ENCODE data around the gene CDYL. TPM values are rescaled to one million over a fixed set of nuclear protein-coding genes. Genes with fewer than 3 reads are reported as not detected.

Gene CDYL
- total and polyA plus RNA-seq, 2 of the 4 experiments (the other 2 are of a cell fraction) = 14.2 to 92.1 TPM

DNA sequence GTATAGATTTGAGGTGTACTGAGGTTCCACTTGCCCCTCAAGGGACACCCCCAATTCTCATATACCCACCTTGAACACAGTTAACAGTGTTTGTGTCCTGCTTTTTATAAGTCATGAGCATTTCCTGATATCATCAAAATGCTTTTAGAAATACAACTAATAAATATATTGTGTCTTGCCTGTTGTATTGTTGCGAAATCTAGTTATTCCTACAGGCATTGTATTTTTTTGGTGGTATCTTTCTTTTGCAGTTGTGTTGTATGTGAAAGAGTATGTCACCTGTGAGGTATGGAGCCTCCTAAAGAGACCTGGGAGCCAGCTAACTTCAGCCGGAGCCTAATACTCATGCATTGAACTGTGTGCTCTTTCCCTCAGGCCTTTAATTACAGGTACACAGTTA is 40.7 kb downstream of the CDYL start:
- H3K27me3 ChIP-seq (ENCODE audit: control insufficient read depth, insufficient read depth, low read length) = no peaks in the 10 kb centered on the region
- peaks cover 9% of the 10 kb centered on the region for H3K9me1 ChIP-seq (ENCODE audit: insufficient read depth, low read length)
- WGBS, 2 experiments (ENCODE audit: extremely low coverage in 2 of 2, insufficient read length in 1 of 2) = no CpG with 5 or more reads among the region's 2 CpGs
- H3K14ac ChIP-seq (replicated peaks; ENCODE audit: low read depth, low read length) = no peak overlapping the region
- H2BK15ac ChIP-seq (ENCODE audit: low read depth, low read length) = no peak overlapping the region
- in situ Hi-C loops (cut with MboI; ENCODE audit: low sequenced_read_pairs) (no loop called here), intact Hi-C loops (cut with micrococcal nuclease) (no loop called here), dilution Hi-C loops (cut with HindIII; ENCODE audit: low sequenced_read_pairs, unreplicated experiment) (no loop called here)
- H3K4me3 ChIP-seq (ENCODE audit: insufficient read depth, low read depth, low read length) = no peak overlapping the region
- no peak overlapping the region for H2AFZ ChIP-seq (replicated peaks; ENCODE audit: low read length, poor library complexity)
- H3K23ac ChIP-seq (ENCODE audit: low read depth, low read length) = no peak overlapping the region
- H3K9ac ChIP-seq (ENCODE audit: low read depth, low read length) = no peak overlapping the region
- no peak overlapping the region for H3K4me2 ChIP-seq (ENCODE audit: low read depth, low read length)
- no peak overlapping the region for H4K91ac ChIP-seq (ENCODE audit: insufficient read depth, low read depth, low read length)
- H2BK120ac ChIP-seq (ENCODE audit: low read depth, low read length) = no peak overlapping the region
- no peaks in the 10 kb centered on the region for H3K9me3 ChIP-seq (ENCODE audit: control insufficient read depth, insufficient read depth, low read length)
- CTCF ChIA-PET = interaction anchor here (0.5 to 1.4 kb wide), 2 partner anchors 144 to 650 kb away, joined by 3 to 4 read pairs; no protein-coding TSS in a partner anchor
- no peak overlapping the region for H2AK9ac ChIP-seq (replicated peaks; ENCODE audit: low read depth, low read length, poor library complexity)
- no peak overlapping the region for H2AK5ac ChIP-seq (ENCODE audit: low read depth, low read length)
- H3K79me1 ChIP-seq (ENCODE audit: low read depth in 1 of 2, low read length in 2 of 2) = peaks cover 37 to 70% of the 10 kb centered on the region in 2 experiments; a peak in 3 of 4 replicates
- no peak overlapping the region for H3K18ac ChIP-seq (ENCODE audit: low read depth, low read length)
- TF ChIP-seq CEBPB (IDR thresholded peaks at IDR 0.05; ENCODE audit: low read depth, low read length) = peak; percentile 83
- no peak for TF ChIP-seq CHD1 (IDR thresholded peaks at IDR 0.05; ENCODE audit: low read depth, low read length)
- no peak overlapping the region for H4K8ac ChIP-seq (ENCODE audit: low read depth in 2 of 2, low read length in 2 of 2)
- peaks cover 65% of the 10 kb centered on the region for H4K20me1 ChIP-seq (ENCODE audit: insufficient read depth, low read length)
- H3K36me3 ChIP-seq (ENCODE audit: control insufficient read depth, insufficient read depth, low read length) = no peaks in the 10 kb centered on the region
- no TSS peak for BruUV-seq (replicated peaks)
- H3K56ac ChIP-seq (ENCODE audit: extremely low read depth, insufficient read depth, low read length) = no peak overlapping the region
- peaks cover 4% of the 10 kb centered on the region for H3K4me1 ChIP-seq (ENCODE audit: control insufficient read depth, insufficient read depth, low read length)
- no peak overlapping the region for H3K4ac ChIP-seq (ENCODE audit: low read depth, low read length)
- H4K5ac ChIP-seq (ENCODE audit: low read depth, low read length) = no peak overlapping the region
- DNase-seq (no peak), ATAC-seq (ENCODE audit: low read depth) (no peak)
- POLR2A ChIA-PET (ENCODE audit: unreplicated experiment) = no interaction called here
- H2BK5ac ChIP-seq (ENCODE audit: low read depth, low read length, poor library complexity, severe bottlenecking) = no peak overlapping the region
- H2BK20ac ChIP-seq (ENCODE audit: low read depth, low read length) = no peak overlapping the region
- no peak overlapping the region for H3K27ac ChIP-seq (ENCODE audit: insufficient read depth, low read length)

Data from IMR-90 (cell line).